SU-DHL-6 (cell line): ENCODE measurements around the gene SCRG1.

Source experiments
- EZH2phosphoT487 ChIP-seq: fragments of 200-600 bp; sonication (generic), shearing (Covaris generic); conservative IDR thresholded peaks from 2 replicates; pipeline ENCODE4 v1.6.1; 2018; ENCODE audit warnings: mild to moderate bottlenecking, antibody characterized with exemption, low read length, moderate library complexity, mixed read lengths
- TF ChIP-seq, protein P1 (sequence below): fragments of 200-600 bp; sonication (generic); IDR thresholded peaks from one replicate; pipeline ENCODE4 v1.5.1; 2017; ENCODE audit warnings: antibody characterized with exemption, mild to moderate bottlenecking, low read length, moderate library complexity; ENCODE audit not compliant: insufficient read depth, poor library complexity, severe bottlenecking

GRCh38 chr4:173379929-173380328, 19.0 kb downstream of the SCRG1 start:
- TF ChIP-seq, protein P1, sequence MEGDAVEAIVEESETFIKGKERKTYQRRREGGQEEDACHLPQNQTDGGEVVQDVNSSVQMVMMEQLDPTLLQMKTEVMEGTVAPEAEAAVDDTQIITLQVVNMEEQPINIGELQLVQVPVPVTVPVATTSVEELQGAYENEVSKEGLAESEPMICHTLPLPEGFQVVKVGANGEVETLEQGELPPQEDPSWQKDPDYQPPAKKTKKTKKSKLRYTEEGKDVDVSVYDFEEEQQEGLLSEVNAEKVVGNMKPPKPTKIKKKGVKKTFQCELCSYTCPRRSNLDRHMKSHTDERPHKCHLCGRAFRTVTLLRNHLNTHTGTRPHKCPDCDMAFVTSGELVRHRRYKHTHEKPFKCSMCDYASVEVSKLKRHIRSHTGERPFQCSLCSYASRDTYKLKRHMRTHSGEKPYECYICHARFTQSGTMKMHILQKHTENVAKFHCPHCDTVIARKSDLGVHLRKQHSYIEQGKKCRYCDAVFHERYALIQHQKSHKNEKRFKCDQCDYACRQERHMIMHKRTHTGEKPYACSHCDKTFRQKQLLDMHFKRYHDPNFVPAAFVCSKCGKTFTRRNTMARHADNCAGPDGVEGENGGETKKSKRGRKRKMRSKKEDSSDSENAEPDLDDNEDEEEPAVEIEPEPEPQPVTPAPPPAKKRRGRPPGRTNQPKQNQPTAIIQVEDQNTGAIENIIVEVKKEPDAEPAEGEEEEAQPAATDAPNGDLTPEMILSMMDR = no peak
- TF ChIP-seq EZH2phosphoT487 = no peak
